Chondrocyte (in vitro differentiated cells): Measurements from ENCODE around the gene POLR1E. TPM values are rescaled to one million over a fixed set of nuclear protein-coding genes. Genes with fewer than 3 reads are reported as not detected.
A peak's percentile ranks its signal among the peaks of the same experiment; 100 is the strongest.

Experiments used
- DNase-seq: peaks from one replicate; pipeline ENCODE4 v3.0.0; 2021; ENCODE audit warnings: mixed read lengths, low spot score
- H3K27ac Mint-ChIP-seq: one replicate; pipeline ENCODE4 v1.8.0; 2021; ENCODE audit warnings: mild to moderate bottlenecking, moderate library complexity, mixed read lengths; ENCODE audit not compliant: unreplicated experiment
- H3K27me3 Mint-ChIP-seq: 2 replicates; pipeline ENCODE4 v1.8.0; 2021; ENCODE audit warnings: low read depth, mixed read lengths
- H3K36me3 Mint-ChIP-seq: 2 replicates; pipeline ENCODE4 v1.8.0; 2021; ENCODE audit warnings: low read depth, mixed read lengths
- H3K4me1 Mint-ChIP-seq: 2 replicates; pipeline ENCODE4 v1.8.0; 2021; ENCODE audit warnings: low read depth, mild to moderate bottlenecking, mixed read lengths
- H3K4me3 Mint-ChIP-seq: one replicate; pipeline ENCODE4 v1.8.0; 2021; ENCODE audit warnings: mild to moderate bottlenecking, moderate library complexity, mixed read lengths; ENCODE audit not compliant: unreplicated experiment
- H3K9me3 Mint-ChIP-seq: 2 replicates; pipeline ENCODE4 v1.8.0; 2021; ENCODE audit warnings: low read depth, mixed read lengths
- long read RNA-seq: library from polyadenylated mRNA; stranded (forward); transcript quantifications from one replicate; pipeline ENCODE4 v2.0.0, GENCODE V29; 2021
- total RNA-seq: library from RNA; stranded (reverse); gene quantifications from 3 replicates; pipeline ENCODE4 v1.2.1, GENCODE V29; 2021
- TF ChIP-seq, protein P1 (sequence below): fragments of 200-600 bp; sonication (generic); IDR thresholded peaks from 2 replicates; pipeline ENCODE4 v1.5.0; 2021; ENCODE audit warnings: antibody characterized with exemption, mild to moderate bottlenecking, moderate library complexity

The POLR1E gene, protein sequence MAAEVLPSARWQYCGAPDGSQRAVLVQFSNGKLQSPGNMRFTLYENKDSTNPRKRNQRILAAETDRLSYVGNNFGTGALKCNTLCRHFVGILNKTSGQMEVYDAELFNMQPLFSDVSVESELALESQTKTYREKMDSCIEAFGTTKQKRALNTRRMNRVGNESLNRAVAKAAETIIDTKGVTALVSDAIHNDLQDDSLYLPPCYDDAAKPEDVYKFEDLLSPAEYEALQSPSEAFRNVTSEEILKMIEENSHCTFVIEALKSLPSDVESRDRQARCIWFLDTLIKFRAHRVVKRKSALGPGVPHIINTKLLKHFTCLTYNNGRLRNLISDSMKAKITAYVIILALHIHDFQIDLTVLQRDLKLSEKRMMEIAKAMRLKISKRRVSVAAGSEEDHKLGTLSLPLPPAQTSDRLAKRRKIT
- 12.7 to 13.9 TPM (median 13.7 TPM) in 3 replicates for total RNA-seq
- long read RNA-seq, transcript POLR1E-202 (12 exons, 1,868 nt) = major isoform, 11 of 11 reads
- long read RNA-seq, partial matches to known transcripts = 0 of 11 reads
- long read RNA-seq, other reads (novel, unspliced or antisense) = 0 of 11 reads

DNA sequence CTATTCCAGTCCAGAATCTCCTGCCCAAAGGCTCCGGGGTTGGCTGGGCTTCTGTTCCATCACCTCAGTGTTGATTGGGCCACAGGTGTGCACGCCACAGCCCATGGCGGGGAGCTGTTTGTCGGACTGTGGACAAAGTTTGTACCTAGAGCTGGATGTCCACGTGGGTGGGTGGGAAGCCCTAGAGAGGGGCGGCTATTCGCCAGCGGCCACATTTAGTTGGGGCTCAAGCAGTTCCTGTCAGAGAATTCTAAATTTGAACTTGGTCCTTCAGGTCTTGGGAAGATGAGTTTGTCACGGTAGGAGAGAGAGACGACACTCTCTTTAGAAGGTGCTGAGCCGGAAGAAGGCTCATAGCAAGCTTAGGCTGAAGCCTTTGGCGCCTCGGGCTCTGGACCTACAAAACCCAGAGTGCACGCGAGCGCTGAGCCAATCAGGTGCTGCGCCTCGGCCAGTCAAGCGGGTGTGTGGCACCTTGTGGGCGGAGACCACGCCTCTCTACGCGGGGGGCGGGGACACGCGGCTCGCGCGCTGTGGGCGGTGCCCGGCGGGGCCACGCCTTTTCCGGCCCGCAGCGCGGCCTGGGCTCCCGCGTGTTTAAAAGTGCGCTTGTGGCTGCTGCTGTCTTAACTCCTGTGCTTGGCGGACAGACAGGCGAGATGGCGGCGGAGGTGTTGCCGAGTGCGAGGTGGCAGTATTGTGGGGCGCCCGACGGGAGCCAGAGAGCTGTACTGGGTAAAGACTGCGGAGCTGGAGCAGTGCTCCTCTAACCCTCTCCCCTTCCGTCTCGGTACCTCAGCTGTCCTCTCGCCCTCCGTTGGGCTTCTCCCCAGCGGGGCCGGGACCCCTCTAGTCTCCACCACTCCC is at the start of gene POLR1E:
POLR1E (plus strand) TSS at position 560 of the 867 bp plus-strand sequence; CDS start at position 660, 100 bp downstream.
- TF ChIP-seq, protein P1, sequence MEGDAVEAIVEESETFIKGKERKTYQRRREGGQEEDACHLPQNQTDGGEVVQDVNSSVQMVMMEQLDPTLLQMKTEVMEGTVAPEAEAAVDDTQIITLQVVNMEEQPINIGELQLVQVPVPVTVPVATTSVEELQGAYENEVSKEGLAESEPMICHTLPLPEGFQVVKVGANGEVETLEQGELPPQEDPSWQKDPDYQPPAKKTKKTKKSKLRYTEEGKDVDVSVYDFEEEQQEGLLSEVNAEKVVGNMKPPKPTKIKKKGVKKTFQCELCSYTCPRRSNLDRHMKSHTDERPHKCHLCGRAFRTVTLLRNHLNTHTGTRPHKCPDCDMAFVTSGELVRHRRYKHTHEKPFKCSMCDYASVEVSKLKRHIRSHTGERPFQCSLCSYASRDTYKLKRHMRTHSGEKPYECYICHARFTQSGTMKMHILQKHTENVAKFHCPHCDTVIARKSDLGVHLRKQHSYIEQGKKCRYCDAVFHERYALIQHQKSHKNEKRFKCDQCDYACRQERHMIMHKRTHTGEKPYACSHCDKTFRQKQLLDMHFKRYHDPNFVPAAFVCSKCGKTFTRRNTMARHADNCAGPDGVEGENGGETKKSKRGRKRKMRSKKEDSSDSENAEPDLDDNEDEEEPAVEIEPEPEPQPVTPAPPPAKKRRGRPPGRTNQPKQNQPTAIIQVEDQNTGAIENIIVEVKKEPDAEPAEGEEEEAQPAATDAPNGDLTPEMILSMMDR = peak; percentile 13
- peak; percentile 97 for DNase-seq
- peaks cover 28% of the 10 kb centered on the region for H3K4me1 Mint-ChIP-seq
- H3K27ac Mint-ChIP-seq = peak within 1 kb of the TSS; percentile 74
- H3K9me3 Mint-ChIP-seq = no peaks in the 10 kb centered on the region
- H3K36me3 Mint-ChIP-seq = peaks cover 6% of the 10 kb centered on the region
- H3K27me3 Mint-ChIP-seq = no peaks in the 10 kb centered on the region
- peak within 1 kb of the TSS; percentile 79 for H3K4me3 Mint-ChIP-seq

DNA sequence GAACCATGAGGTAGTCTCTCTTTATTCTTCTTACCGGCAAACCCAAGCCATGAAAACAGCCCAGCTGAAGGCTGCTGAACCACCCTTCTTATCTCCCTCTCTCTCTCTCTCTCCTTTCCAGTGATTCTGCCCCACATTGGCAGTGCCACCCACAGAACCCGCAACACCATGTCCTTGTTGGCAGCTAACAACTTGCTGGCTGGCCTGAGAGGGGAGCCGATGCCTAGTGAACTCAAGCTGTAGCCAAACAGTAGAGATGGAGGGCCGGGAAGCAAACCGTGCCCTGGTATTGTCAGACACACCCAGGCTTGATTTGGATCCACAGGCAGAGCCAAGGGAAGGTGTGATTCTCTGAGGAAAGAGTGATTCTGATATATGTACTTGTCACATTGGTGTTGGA is 49.2 kb upstream of the POLR1E start:
- Mint-ChIP-seq H3K4me1 (peaks cover 12% of the 10 kb centered on the region), H3K36me3 (peaks cover 22% of the 10 kb centered on the region), H3K27me3 (no peaks in the 10 kb centered on the region), H3K27ac (no peak overlapping the region), H3K9me3 (no peaks in the 10 kb centered on the region), H3K4me3 (no peak overlapping the region)
- DNase-seq = no peak
- TF ChIP-seq, protein P1 = no peak

DNA sequence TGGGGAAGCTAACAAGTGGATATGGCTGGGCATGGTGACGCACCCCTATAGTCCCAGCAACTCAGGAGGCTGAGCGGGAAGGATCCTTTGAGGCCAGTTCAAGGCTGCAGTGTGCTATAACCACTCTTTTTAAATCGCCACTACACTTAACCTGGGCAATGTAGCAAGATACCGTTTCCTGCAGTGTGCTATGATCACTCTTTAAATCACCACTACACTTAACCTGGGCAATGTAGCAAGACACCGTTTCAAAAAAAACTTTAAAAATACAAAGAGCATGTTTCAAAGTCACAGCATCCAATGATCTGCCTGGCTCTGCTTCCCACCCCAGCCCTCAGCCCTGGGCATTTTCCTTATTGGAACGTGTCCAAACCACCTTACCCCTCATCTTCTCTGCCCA is 48.7 kb upstream of the POLR1E start:
- DNase-seq = no peak
- peaks cover 26% of the 10 kb centered on the region for H3K36me3 Mint-ChIP-seq
- TF ChIP-seq, protein P1 = no peak
- no peaks in the 10 kb centered on the region for H3K27me3 Mint-ChIP-seq
- peaks cover 12% of the 10 kb centered on the region for H3K4me1 Mint-ChIP-seq
- H3K4me3 Mint-ChIP-seq = no peak overlapping the region
- H3K9me3 Mint-ChIP-seq = no peaks in the 10 kb centered on the region
- peak overlapping the region; percentile 49 for H3K27ac Mint-ChIP-seq

DNA sequence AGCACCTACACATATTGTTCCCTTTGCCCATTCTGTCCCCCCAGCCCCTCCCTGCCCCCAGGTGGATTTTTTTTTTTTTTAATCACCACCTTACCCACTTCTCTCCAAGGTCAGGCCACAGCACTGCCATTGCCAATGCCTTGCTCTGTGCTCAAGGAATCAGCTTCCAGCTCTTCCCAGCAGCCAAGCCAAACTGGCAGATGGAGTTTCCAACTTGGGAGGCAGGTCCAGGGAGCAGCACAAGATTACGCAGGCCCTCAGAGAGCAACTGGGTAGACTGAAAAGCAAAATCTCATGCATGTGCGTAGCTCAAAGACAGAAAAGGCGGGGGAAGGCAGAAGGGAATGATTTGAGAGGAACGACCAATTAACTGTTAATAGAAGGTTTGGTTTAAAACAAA is 48.1 kb upstream of the POLR1E start:
- H3K9me3 Mint-ChIP-seq = no peaks in the 10 kb centered on the region

More for the DNA sequence above, 48.1 kb upstream of the POLR1E start:
- DNase-seq = no peak
- peaks cover 29% of the 10 kb centered on the region for H3K36me3 Mint-ChIP-seq
- peaks cover 11% of the 10 kb centered on the region for H3K4me1 Mint-ChIP-seq
- no peak overlapping the region for H3K4me3 Mint-ChIP-seq
- no peak overlapping the region for H3K27ac Mint-ChIP-seq
- TF ChIP-seq, protein P1 = no peak
- no peaks in the 10 kb centered on the region for H3K27me3 Mint-ChIP-seq
